HG02970 (cell line): Measurements from ENCODE around the gene BCOR.

Source experiments
- ATAC-seq: cut with Tn5 transposase; IDR thresholded peaks from one replicate; pipeline ENCODE4 v1.9.1; 2021; ENCODE audit warnings: mild to moderate bottlenecking, moderate library complexity, moderate number of reproducible peaks; ENCODE audit not compliant: unreplicated experiment, low FRiP score

The BCOR gene

DNA sequence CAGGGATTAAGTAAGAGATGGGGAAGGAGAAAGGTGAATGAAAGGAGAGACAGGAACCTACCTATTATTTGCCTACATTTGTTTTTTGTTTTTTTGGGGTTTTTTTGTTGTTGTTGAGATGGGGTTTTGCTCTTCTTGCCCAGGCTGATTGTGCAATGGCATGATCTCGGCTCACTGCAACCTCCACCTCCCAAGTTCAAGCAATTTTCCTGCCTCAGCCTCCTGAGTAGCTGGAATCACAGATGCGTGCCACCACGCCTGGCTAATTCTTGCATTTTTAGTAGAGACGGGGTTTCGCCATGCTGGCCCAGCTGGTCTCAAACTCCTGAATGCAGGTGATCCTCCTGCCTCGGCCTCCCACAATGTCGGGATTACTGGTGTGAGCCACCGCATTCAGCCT is 57.9 kb downstream of the BCOR start:
- no peak for ATAC-seq

DNA sequence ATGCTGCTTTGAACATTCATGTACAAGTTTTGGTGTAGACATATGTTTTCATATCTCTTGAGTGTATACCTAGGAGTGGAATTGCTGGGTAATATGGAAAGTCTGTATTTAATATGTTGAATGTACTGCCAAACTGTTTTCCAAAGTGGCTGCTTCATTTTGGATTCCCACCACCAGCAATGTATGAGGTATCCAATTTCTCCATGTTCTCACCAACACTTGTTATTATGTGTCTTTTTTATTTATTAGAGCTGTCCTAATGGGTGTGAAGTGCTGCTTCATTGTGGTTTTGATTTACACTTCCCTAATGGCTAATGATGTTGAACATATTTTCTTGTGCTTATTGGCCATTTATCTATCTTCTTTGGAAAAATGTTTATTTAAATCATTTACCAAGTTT is 60.4 kb downstream of the BCOR start:
- ATAC-seq: no peak

DNA sequence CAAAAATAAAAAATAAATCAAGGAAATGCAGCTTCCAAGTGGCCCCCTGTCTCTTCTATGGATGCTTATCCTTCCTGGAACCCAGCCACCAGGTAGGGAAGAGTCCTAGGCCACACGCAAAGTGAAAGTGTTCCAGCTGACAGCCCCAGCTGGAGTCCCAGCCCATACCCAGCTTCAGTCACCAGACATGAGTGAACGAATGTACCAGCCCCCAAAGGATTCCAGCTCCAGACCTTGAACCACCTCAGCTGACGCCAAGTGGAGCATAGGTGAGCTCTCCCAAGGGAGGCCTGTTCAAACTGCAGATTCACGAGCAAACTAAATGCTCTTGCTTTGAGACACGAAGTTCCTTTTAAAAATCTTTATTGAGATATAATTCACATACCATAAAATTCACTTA is 62.0 kb downstream of the BCOR start:
- ATAC-seq: no peak

DNA sequence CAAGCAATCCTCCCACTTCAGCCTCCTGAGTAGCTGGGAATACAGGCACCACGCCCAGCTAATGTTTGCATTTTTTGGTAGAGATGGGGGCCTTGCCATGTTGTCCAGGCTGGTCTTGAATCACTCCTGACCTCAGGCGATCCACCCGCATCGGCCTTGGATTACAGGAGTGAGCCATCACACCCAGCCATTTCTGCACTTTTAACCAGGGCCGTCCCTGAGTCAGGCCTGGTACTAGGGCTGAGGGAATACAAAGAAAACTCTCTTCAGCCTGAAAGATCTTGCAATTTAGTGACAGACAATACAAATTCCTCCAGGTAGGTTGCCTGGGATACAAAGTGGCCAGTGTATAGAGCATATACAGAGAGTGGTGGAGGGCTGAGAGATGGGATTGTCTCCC is 65.8 kb downstream of the BCOR start:
- no peak for ATAC-seq

DNA sequence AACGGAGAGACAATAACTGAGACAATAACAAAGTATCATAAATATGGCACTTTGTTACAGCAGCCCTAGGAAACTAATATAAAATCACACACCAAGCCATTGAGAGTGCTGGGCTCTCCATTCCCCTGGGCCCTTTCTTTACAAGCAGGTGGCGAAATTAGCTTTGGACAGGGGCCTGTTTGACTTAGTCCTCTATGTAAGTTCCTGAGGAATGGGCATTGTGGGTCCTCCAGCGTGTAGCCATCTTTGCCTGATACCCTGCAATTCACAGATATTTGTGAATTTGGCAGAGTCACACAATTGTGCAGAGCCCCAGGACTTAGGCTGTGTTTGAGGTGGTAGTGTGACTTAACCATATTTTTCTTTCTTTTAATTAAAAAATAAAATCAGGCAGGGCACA is 67.6 kb downstream of the BCOR start:
- ATAC-seq: no peak

DNA sequence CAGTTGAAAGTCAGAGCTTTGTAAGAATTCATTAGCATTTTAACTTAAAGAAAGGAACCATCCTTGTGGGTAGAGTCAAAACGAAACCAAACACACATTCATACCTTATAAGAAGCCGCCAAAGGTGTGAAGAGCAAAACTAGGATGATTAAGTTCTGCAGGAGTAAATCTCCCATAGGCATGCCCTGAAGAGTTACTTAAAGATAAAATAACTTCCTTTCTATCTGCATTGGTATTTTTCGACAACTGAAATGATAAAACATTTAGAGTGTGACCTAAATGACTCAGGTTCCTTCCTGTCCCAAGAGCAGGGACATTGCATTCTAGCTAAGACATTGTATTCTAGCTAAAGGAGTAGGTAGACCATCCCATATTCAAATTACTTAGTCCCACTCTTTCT is 75.3 kb downstream of the BCOR start:
- ATAC-seq: no peak

DNA sequence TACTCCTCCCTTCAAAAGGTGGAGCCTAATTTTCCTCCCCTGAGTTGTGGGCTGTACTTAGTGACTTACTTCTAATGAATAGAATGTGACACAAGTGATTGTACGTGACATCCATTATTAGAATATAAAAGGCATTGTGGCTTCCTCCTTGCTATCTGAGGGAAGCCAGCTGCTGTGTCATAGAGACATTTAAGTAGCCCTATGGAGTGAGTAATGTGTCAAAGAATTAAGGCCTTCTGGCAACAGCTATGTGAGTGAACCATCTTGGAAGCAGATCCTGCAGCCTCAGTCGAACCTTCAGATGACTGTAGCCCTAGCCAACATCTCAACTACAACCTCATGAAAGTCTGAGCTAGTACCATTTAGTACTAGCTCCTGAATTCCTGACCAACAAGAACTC is 76.1 kb downstream of the BCOR start:
- ATAC-seq: no peak

DNA sequence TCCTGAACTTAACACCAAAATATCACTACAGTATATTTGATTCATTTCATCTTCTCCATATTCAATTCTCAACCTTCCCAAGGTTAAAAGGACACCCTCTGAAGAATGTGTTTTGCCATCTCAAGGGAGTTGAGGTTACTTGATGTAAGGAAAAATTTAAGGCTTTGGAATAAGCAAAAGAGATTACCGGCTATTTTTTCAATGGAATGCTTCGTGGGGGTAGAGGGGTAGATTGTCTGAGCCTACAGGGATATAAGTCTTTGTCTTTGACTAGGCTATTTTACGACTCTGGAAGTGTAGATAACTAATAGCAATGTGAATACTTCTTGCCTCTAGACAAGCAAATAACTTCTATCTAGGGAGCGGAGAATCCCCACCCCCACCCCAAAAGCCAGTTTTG is 78.2 kb downstream of the BCOR start:
- no peak for ATAC-seq

DNA sequence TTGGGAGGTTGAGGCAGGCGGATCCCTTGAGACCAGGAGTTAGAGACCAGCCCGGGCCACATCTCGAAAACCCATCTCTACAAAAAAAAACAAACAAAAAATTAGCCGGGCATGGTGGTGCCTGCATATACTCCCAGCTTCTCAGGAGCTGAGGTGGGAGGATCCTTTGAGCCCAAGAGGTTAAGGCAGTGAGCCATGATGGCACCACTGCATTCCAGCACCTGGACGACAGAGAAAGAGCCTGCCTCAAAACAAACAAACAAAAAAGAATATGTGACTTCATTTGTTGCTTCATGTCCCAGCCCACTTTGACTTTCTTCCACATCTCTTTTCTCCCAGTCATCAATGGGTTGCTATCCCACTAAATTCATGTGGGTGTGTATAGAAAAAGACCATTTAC is 79.7 kb downstream of the BCOR start:
- ATAC-seq: no peak

DNA sequence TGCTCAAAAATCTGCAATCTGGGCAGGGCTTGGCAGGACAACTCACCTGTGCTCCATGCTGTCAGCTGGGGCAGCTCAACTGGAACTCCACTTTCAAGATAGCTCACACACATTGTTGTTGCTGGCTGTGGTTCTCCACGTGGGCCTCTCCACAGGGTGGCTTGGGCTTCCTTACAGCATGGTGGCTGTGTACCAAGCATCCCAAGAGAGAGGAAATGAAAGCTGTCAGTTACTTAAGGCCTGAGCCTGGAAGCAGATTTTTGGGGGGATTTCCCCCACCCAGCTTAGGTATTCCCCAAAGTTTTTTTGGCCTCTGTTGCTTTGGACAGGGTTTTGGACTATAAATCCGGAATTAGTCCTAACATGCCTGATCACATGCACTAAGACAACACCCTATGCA is 81.0 kb downstream of the BCOR start:
- no peak for ATAC-seq

DNA sequence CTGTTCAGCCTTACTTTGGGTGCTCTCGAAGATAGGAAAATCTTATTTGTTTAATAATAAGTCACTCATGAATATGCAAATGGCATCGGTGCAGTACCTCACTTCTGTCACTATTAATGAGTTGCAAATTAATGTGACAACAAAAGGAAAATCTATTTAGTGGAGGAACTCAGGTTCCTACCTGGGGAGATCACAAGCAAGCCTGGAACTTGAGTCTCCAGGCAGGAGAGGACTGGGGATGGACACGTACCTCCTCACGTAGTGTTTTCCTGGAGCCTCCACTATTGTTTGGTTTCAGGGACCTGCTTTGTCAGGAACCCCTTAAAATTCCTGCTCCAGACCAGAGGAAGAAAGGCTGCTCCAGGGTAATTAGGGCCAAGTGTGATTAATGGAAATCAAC is 82.1 kb downstream of the BCOR start:
- no peak for ATAC-seq

DNA sequence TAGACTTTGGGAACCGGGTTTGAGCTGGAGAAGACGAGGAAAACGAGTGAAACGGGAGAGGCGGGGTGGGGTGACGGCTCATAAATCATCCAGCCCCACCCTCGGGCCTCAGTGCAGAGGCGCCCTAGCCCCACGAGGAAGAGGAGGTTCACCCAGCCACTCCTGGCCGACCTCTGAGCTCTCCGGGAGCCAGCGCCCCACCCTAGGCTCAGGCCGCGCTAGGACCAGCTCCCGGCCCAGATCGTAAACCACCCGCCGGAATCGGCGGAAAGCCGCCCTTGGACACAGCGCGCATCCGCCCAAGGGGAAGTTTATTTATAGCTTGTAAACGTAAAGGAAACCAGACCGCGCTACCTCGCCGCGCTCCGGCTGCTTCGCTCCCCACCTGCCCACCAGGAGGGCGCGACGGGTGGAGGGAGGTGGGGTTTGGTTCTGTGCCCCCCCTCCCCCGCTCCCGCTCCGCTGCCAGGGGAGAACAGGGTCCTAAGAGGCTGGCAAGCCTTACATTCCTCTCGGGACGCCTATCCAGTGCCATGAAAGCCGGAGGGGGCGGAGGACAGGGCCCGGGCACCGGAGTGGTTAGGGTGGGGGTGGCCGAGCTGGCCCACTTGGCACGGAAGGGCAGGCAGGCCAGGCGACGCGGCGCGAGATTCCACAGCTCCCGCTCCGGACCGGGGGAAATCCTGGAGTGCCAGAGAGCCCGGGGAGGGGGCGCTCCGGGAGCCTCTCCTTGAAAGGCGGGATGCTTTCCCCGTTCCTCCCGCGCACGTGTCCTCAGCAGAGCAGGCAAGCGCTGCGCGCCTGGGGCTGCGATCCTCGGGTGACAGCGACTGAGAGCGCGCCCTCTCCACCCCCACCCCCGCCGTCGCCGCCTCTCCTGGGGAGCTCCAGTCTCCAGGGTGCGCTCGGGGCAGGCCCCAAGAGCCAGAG is 84.2 kb downstream of the BCOR start:
- no peak for ATAC-seq

DNA sequence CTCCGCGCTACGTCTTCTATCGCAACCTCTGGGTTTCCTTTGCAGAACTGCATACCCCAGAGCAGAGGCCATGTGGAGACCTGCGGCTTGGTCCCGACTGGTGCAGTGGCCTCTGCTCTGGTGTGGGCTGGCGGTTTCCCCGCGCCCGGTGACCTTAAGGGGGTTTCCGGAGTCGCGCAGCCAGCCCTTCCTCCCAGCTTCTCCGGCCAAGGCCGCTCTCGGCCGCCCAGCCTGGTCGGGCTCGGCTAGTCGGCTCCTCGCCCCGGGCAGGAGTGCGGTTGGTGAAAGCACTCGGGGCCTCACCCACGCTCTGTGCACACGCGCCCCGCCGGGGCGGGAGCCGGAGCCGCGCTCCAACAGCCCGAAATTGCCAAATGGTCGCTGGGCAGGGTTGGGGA is 84.9 kb downstream of the BCOR start:
- no peak for ATAC-seq

DNA sequence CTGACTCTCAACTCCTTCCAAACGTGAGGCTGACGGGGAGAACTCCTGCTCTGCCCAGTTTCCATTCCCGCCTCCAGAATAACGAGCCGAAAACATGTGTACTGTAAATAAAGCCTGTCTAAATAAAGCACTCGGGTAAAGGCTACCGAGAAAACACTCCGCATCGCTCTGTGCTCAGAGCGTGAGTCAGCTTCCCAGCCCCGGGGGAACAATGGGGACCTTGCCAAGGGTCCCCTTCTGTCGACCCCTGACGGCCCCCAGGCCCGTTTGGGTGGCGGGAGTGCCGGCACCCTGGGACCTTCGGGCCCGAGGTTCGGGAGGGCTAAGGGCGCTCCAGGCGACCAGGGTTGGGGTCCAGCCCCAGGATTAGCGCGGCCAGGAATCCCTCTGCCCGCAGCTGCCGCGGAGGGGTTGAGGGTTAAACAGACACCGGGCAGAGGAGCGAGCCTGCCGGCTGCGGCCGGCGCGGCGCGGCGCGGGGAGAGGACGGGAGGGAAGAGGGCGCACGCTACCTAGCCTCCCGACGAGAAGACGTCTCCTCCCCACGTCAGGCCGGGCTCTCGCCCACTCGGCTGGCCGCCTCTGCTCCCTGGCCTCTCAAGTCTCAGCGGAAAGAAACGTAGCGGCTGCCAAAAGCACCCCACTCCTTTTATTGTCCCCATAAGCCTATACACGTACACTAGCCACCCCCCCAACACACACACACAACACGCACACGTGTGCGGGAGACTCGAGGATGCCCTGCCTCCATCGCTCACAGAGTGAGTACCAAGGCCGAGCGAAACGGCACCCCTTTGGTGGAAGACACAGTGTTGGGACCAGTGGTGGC is 85.5 kb downstream of the BCOR start:
- no peak for ATAC-seq

DNA sequence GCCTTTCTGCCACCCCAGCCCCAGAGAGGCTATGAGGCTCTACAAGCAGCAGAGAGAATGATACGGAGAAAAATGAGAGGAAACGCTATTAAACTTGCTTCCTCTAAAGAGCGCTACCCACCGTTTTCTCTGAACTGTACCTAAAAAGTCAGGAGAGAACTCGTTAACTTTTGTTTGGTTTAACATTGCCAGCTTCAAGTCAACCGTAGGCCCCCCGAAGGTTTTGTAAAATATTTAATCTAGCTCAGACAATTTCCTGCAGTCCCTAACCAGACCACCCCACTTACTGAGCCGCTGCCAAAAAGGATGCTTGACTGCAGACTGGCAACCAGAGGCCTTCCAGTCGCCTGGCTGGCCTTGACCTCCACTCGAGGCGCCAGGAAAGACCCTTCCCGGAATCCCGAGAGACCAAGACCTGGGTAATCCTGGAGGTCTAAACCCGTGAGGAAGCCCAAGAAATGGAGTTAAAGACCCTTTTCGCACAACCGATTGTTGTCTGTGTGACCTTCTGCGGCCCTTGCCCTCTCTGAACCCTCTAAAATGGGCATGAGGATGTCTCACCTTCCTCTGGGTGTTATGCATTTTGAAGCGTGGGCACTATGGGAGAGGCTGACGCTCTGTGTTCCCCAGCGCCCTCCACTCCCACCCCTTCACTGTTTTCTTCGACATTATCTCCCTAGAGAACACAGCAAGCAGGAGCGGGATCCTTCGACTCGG is 86.3 kb downstream of the BCOR start:
- no peak for ATAC-seq

DNA sequence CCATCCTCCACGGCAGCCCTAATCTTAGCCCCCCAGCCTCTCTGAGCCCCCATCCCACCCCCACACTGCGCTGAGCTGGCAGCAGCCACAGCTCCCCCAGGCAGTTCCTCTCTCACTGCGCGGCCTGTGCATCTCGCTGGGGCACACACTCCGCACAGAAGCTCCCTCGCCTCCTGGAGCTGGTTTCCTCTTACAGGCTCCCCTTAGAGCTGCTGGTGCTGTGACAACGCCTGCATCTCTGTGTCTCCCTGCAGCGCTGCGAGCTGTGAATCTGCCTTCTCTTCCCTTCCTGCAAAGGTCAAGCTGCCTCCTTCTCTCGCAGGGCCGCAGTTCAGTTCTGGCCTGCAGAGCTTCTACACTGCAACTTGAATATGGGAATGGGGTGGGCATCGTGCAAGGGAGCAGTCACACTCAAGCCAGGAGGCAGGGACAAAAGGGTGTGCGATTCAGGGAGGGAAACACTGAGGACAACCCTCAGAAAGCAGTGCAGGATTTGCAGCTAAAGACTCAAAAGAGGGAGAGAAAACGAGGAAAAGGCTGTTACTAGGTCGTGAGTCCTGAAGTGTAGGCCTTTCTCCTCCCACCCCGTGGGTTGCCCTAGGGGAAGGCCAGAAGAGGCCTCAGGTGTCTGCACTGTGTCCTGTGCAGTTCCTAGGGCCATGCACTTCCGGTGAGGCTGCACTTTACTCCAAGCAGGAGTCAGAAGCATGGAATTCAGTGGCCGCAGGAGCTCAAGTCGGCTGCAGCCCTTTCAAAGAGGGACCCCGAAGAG is 87.0 kb downstream of the BCOR start:
- ATAC-seq: no peak

DNA sequence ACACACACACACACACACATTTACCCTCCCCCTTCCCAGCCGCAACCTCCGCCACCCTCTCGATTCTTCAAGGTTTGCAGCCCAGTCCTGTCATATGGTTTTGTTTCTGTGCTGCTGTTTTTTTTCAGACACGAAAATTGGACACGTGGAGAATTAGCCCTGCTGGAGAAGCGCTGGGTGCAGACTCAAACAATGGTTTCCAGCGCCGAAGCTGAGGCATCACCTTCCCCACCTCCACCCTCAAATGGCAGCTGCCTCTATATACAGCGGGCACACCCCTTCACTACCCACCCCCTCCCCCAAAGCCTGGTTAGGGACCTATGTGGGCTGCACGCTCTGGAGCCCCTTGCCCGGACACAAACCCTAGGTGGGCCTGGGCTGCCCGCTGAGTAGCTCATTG is 87.9 kb downstream of the BCOR start:
- ATAC-seq: no peak

DNA sequence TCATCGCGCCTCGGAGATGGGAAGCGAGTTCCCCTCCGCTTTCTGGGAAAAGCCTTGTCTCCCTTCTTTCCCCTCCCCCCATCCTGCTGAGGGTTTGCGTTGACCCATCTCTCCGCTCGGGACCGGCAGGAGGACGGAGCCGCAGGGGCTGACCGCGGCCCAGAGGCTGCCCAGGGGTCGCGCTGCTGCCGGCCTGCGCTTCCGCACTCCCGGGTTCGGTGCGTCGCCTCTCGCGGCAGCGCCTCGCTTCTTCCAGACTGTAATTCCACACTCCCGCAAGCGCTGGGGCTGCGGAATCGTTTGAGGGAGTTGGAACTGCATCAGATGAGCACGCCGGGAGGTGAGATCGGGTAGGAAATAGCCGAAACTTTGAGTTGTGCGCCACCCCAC is 88.3 kb downstream of the BCOR start:
- ATAC-seq: no peak

DNA sequence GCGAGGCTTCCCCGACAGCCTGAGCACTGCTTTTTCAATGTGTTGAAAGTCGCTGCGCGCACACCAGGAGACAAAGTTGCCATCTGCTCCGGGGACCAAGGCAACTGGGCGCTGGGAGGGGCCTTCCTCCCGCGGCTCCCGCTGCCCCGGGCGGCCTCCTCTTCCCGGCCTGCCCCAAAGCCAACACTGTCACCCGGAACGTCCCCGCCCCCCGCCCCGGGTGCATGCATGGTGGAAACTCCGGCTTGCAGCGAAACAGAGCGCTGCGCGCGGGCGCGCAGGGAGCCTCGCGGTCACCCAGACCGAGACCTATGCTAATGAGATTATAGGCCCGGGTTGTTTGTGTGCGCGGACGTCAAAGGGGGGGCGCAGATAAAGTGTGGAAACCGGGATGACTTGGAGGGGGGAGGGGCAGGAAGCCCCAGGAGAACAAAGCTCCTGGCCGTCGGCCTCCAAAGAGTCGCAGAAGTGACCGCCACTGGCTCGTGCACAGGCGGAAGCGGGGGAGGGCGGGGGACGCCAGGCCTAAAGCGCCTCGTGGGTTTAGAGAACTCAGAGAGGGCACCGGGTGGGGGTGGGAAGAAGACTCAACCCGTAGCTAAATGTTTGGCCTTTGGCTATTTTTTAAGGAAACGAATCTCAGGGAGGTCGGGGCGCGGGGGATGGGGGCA is 88.8 kb downstream of the BCOR start:
- ATAC-seq: no peak
